Glomerular visceral epithelial cell (primary cell): Measurements from ENCODE around the gene IRAK3.
"Not testable (repeated sequence)": the region's sequence is repeated elsewhere in the genome, so short reads cannot be mapped to it uniquely, and the experiment has no call there.

Experiments used
- DNase-seq: peaks from one replicate; pipeline ENCODE4 v3.0.0-alpha.2; 2016; ENCODE audit errors: extremely low spot score

IRAK3 gene

DNA sequence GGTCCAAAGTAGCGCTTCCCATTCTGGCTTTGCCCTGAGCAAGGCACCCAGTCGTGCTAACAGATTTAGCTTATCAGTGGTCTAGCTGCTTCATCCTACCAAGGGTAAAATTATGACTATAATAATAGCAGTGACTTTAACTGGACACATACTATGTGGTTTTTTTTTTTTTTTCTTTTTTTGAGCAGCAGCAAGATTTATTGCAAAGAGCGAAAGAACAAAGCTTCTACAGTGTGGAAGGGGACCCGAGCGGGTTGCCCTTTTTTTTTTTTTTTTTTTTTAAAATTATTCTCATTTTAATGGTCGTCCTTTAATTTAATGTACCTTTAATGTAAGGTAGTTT, 113.8 kb downstream of the IRAK3 start:
- no peak for DNase-seq

DNA sequence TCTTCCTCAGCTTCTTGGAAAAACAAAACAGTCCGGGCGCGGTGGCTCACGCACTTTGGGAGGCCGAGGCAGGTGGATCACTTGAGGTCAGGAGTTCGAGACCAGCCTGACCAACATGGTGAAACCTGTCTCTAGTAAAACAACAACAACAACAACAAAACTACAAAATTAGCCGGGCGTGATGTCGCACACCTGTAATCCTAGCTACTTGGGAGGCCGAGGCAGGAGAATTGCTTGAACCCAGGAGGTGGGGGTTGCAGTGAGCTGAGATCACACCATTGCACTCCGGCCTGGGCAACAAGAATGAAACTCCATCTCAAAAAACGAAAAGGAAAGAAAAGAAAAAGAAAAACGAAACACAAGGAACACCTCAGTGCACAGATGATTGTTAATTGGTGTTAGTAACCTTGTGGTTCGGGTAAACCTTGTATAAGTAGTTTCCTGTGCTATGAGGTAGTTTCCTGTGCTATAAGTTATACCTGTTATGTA, 114.3 kb downstream of the IRAK3 start:
- not testable (repeated sequence) for DNase-seq
